ENCODE results near the gene LRRC8E.

LRRC8E gene

GRCh38 chr19:7859831-7860713 is 28.2 kb upstream of the LRRC8E start:
- H4K91ac ChIP-seq (ENCODE audit: low read length), result no peak overlapping the region
- no peaks in the 10 kb centered on the region for H3K9me3 ChIP-seq (ENCODE audit: control insufficient read depth, low read length)
- no peaks in the 10 kb centered on the region for H3K79me1 ChIP-seq (replicated peaks; ENCODE audit: low read length, poor library complexity, severe bottlenecking)
- no peak overlapping the region for H2BK120ac ChIP-seq (ENCODE audit: low read depth, low read length)
- no peak for DNase-seq
- H3K27me3 ChIP-seq (ENCODE audit: control insufficient read depth in 1 of 2, insufficient read depth in 1 of 2, low read length in 2 of 2), result peaks cover 3 to 12% of the 10 kb centered on the region in 2 experiments
- H2BK12ac ChIP-seq (ENCODE audit: low read length in 2 of 2), result no peak overlapping the region
- H4K8ac ChIP-seq (ENCODE audit: low read length), result no peak overlapping the region
- H3K18ac ChIP-seq (ENCODE audit: low read depth in 1 of 2, low read length in 2 of 2), result no peak overlapping the region
- H3K4me3 ChIP-seq (ENCODE audit: insufficient read depth in 1 of 2, low read depth in 1 of 2, low read length in 2 of 2), result no peak overlapping the region
- 87% methylated on average over 21 of the region's 22 CpGs for WGBS
- H2BK15ac ChIP-seq (ENCODE audit: low read depth, poor library complexity, severe bottlenecking), result no peak overlapping the region
- H3K4me2 ChIP-seq (ENCODE audit: low read length, poor library complexity, severe bottlenecking), result no peak overlapping the region
- H3K36me3 ChIP-seq (ENCODE audit: control insufficient read depth in 1 of 2, insufficient read depth in 2 of 2, low read depth in 1 of 2, low read length in 2 of 2), result peaks cover 0 to 41% of the 10 kb centered on the region in 2 experiments
- no peak overlapping the region for H2BK5ac ChIP-seq (ENCODE audit: low read depth, low read length, poor library complexity, severe bottlenecking)
- H3K27ac ChIP-seq (ENCODE audit: low read length, poor library complexity, severe bottlenecking), result no peak overlapping the region
- no peak overlapping the region for H3K23ac ChIP-seq (ENCODE audit: low read length in 2 of 2)
- H3K14ac ChIP-seq (ENCODE audit: low read length in 2 of 2), result no peak overlapping the region
- H2AK5ac ChIP-seq (ENCODE audit: low read length, severe bottlenecking), result no peak overlapping the region
- peaks cover 18% of the 10 kb centered on the region for H3K4me1 ChIP-seq (ENCODE audit: control insufficient read depth, insufficient read depth, low read depth, low read length)
- no peak overlapping the region for H2AFZ ChIP-seq (ENCODE audit: low read depth, low read length)
- H3K9ac ChIP-seq (ENCODE audit: low read length), result no peak overlapping the region
- H3K4ac ChIP-seq (ENCODE audit: low read depth in 1 of 2, low read length in 2 of 2), result no peak overlapping the region

DNA sequence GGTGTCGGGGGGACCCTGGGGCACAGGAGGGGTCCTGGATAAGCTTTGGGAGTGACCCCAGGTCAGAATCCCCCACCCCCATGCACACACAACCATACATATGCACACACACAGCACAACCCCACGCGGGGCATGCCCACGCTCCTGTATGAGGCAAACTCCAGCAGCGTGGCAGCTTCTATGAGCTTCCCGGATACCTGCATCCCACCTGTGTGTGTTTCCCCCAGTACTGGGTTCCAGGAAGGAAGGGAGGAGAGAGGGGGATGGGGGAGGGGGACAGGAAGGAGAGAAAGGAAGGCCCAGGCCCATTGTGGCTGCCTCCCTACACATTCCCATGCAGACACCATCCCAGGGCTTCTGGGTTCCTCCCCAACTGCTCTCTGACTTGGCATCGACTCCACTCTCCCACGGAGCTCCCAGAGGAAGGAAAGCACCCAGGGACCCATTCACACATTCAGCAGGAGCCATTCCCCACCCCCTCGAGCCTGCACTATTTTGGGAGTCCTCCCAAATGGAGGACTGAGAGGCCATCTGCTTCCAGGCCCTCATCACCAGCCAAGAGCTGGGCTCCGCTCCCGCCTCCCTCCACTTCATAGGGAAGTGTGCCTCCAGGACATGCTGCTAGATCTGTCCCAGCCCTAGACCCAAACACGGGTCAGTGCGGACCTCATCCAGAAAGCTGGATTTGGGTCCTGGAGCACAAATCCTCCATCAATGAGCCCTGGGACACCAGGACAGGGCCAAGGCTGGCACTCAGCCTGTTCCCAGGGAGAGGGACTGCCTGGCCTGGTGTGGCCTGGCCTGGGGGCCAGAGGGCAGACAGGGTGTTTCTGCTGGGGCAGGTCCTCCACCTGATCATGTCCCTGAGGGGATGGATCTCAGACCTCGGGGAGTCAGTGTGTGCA is 27.3 kb upstream of the LRRC8E start:
- Histone ChIP-seq H2BK15ac (ENCODE audit: low read depth, poor library complexity, severe bottlenecking) (no peak overlapping the region), H3K9ac (ENCODE audit: low read length) (no peak overlapping the region), H3K27ac (ENCODE audit: low read length, poor library complexity, severe bottlenecking) (no peak overlapping the region), H3K4me3 (ENCODE audit: insufficient read depth in 1 of 2, low read depth in 1 of 2, low read length in 2 of 2) (no peak overlapping the region), H3K9me3 (ENCODE audit: control insufficient read depth, low read length) (no peaks in the 10 kb centered on the region), H3K18ac (ENCODE audit: low read depth in 1 of 2, low read length in 2 of 2) (no peak overlapping the region), H2BK12ac (ENCODE audit: low read length in 2 of 2) (no peak overlapping the region), H3K36me3 (ENCODE audit: control insufficient read depth in 1 of 2, insufficient read depth in 2 of 2, low read depth in 1 of 2, low read length in 2 of 2) (peaks cover 0 to 41% of the 10 kb centered on the region in 2 experiments), H3K14ac (ENCODE audit: low read length in 2 of 2) (no peak overlapping the region), H4K8ac (ENCODE audit: low read length) (no peak overlapping the region), H3K4me2 (ENCODE audit: low read length, poor library complexity, severe bottlenecking) (no peak overlapping the region), H2AFZ (ENCODE audit: low read depth, low read length) (no peak overlapping the region), H2AK5ac (ENCODE audit: low read length, severe bottlenecking) (no peak overlapping the region), H3K79me1 (replicated peaks; ENCODE audit: low read length, poor library complexity, severe bottlenecking) (no peaks in the 10 kb centered on the region), H3K4me1 (ENCODE audit: control insufficient read depth, insufficient read depth, low read depth, low read length) (peaks cover 18% of the 10 kb centered on the region), H3K23ac (ENCODE audit: low read length in 2 of 2) (no peak overlapping the region), H4K91ac (ENCODE audit: low read length) (no peak overlapping the region), H3K27me3 (ENCODE audit: control insufficient read depth in 1 of 2, insufficient read depth in 1 of 2, low read length in 2 of 2) (peaks cover 10 to 17% of the 10 kb centered on the region in 2 experiments), H2BK5ac (ENCODE audit: low read depth, low read length, poor library complexity, severe bottlenecking) (no peak overlapping the region), H3K4ac (ENCODE audit: low read depth in 1 of 2, low read length in 2 of 2) (no peak overlapping the region), H2BK120ac (ENCODE audit: low read depth, low read length) (no peak overlapping the region)
- no peak for DNase-seq
- WGBS, result 77% methylated on average over 9 of the region's 14 CpGs

GRCh38 chr19:7861619-7862412 is 26.5 kb upstream of the LRRC8E start:
- Histone ChIP-seq H3K9ac (ENCODE audit: low read length) (no peak overlapping the region), H3K27me3 (ENCODE audit: control insufficient read depth in 1 of 2, insufficient read depth in 1 of 2, low read length in 2 of 2) (peaks cover 15 to 17% of the 10 kb centered on the region in 2 experiments), H3K4ac (ENCODE audit: low read depth in 1 of 2, low read length in 2 of 2) (no peak overlapping the region), H3K14ac (ENCODE audit: low read length in 2 of 2) (peak overlapping the region in 1 of 2 experiments; percentile 68), H3K23ac (ENCODE audit: low read length in 2 of 2) (no peak overlapping the region), H3K79me1 (replicated peaks; ENCODE audit: low read length, poor library complexity, severe bottlenecking) (no peaks in the 10 kb centered on the region), H3K9me3 (ENCODE audit: control insufficient read depth, low read length) (no peaks in the 10 kb centered on the region), H2BK15ac (ENCODE audit: low read depth, poor library complexity, severe bottlenecking) (no peak overlapping the region), H2BK5ac (ENCODE audit: low read depth, low read length, poor library complexity, severe bottlenecking) (no peak overlapping the region), H3K4me2 (ENCODE audit: low read length, poor library complexity, severe bottlenecking) (peak overlapping the region; percentile 67), H3K4me1 (ENCODE audit: control insufficient read depth, insufficient read depth, low read depth, low read length) (peaks cover 18% of the 10 kb centered on the region), H2BK120ac (ENCODE audit: low read depth, low read length) (no peak overlapping the region), H4K91ac (ENCODE audit: low read length) (no peak overlapping the region), H4K8ac (ENCODE audit: low read length) (no peak overlapping the region), H3K27ac (ENCODE audit: low read length, poor library complexity, severe bottlenecking) (no peak overlapping the region), H3K36me3 (ENCODE audit: control insufficient read depth in 1 of 2, insufficient read depth in 2 of 2, low read depth in 1 of 2, low read length in 2 of 2) (peaks cover 0 to 41% of the 10 kb centered on the region in 2 experiments), H2AK5ac (ENCODE audit: low read length, severe bottlenecking) (no peak overlapping the region), H2BK12ac (ENCODE audit: low read length in 2 of 2) (no peak overlapping the region), H3K4me3 (ENCODE audit: insufficient read depth in 1 of 2, low read depth in 1 of 2, low read length in 2 of 2) (peak overlapping the region in 1 of 2 experiments; percentile 44), H2AFZ (ENCODE audit: low read depth, low read length) (no peak overlapping the region), H3K18ac (ENCODE audit: low read depth in 1 of 2, low read length in 2 of 2) (peak overlapping the region in 1 of 2 experiments; percentile 51)
- no peak for DNase-seq
- WGBS, result 49% methylated on average over 35 of the region's 63 CpGs

All from mesenchymal stem cell (in vitro differentiated cells and primary cell).